HPDE6-E6E7 (cell line): ENCODE data around the gene UBE2R2.
"Not testable (repeated sequence)": the region's sequence is repeated elsewhere in the genome, so short reads cannot be mapped to it uniquely, and the experiment has no call there.

Experiments
- DNase-seq: peaks from one replicate; pipeline ENCODE4 v3.0.0; 2011; ENCODE audit warnings: missing footprints; ENCODE audit errors: extremely low spot score

UBE2R2 gene

GRCh38 chr9:33840381-33840780 lies 23.4 kb downstream of the UBE2R2 start:
- no peak for DNase-seq

GRCh38 chr9:33843312-33843961 lies 26.5 kb downstream of the UBE2R2 start:
- no peak for DNase-seq

- no peak for DNase-seq
Observed at GRCh38 chr9:33846231-33846630, 29.3 kb downstream of the UBE2R2 start.

GRCh38 chr9:33847894-33848205 lies 30.9 kb downstream of the UBE2R2 start:
- DNase-seq, result not testable (repeated sequence)

- no peak for DNase-seq
Observed at GRCh38 chr9:33850267-33850629, 33.3 kb downstream of the UBE2R2 start.

- DNase-seq, result no peak
Observed at GRCh38 chr9:33850677-33851076, 33.7 kb downstream of the UBE2R2 start.

GRCh38 chr9:33851301-33851700 lies 34.3 kb downstream of the UBE2R2 start:
- no peak for DNase-seq

- DNase-seq, result peak; percentile 28
Observed at GRCh38 chr9:33852216-33852826, 35.4 kb downstream of the UBE2R2 start.

- DNase-seq, result no peak
Observed at GRCh38 chr9:33856247-33856646, 39.3 kb downstream of the UBE2R2 start.

GRCh38 chr9:33858423-33858822 lies 41.5 kb downstream of the UBE2R2 start:
- DNase-seq, result no peak

GRCh38 chr9:33860200-33860871 lies 43.4 kb downstream of the UBE2R2 start:
- no peak for DNase-seq

- DNase-seq, result no peak
Observed at GRCh38 chr9:33861917-33862453, 45.0 kb downstream of the UBE2R2 start.

GRCh38 chr9:33863027-33863426 lies 46.1 kb downstream of the UBE2R2 start:
- not testable (repeated sequence) for DNase-seq

GRCh38 chr9:33867747-33868439 lies 50.9 kb downstream of the UBE2R2 start:
- no peak for DNase-seq

- no peak for DNase-seq
Observed at GRCh38 chr9:33868440-33868973, 51.5 kb downstream of the UBE2R2 start.

GRCh38 chr9:33869243-33869642 lies 52.3 kb downstream of the UBE2R2 start:
- DNase-seq, result not testable (repeated sequence)

- DNase-seq, result no peak
Observed at GRCh38 chr9:33877727-33878489, 60.9 kb downstream of the UBE2R2 start.

GRCh38 chr9:33878691-33879366 lies 61.9 kb downstream of the UBE2R2 start:
- DNase-seq, result no peak

- no peak for DNase-seq
Observed at GRCh38 chr9:33880211-33881089, 63.5 kb downstream of the UBE2R2 start.

GRCh38 chr9:33881635-33882034 lies 64.7 kb downstream of the UBE2R2 start:
- DNase-seq, result no peak
